K562 (cell line): ENCODE measurements around the gene MOGAT2. TPM values are rescaled to one million over a fixed set of nuclear protein-coding genes. Genes with fewer than 3 reads are reported as not detected.
A peak's percentile ranks its signal among the peaks of the same experiment; 100 is the strongest.

Source experiments
- ADNP ChIP-seq: fragments of 200-800 bp; sonication (Bioruptor generic); IDR thresholded peaks from 2 replicates; pipeline ENCODE4 v1.6.1; 2016; ENCODE audit warnings: missing genetic modification characterization, missing compliant biosample characterization
- ATF1 ChIP-seq, 2 experiments: fragments of 450-650 bp in 1 of 2; IDR thresholded peaks; 2 replicates each; pipeline ENCODE4 v1.6.1; 2016; ENCODE audit warnings: missing compliant biosample characterization in 1 of 2, missing genetic modification characterization in 1 of 2
- BRD9 ChIP-seq: fragments of 450-650 bp; IDR thresholded peaks from 2 replicates; pipeline ENCODE4 v1.6.1; 2018; ENCODE audit warnings: low read depth; ENCODE audit not compliant: partially characterized antibody
- CBFA2T3 ChIP-seq: fragments of 450-650 bp; IDR thresholded peaks from 2 replicates; pipeline ENCODE4 v1.6.1; 2017
- KDM2B ChIP-seq: fragments of 250-450 bp; sonication (Bioruptor Pico); IDR thresholded peaks from 2 replicates; pipeline ENCODE4 v1.8.0; 2021; ENCODE audit warnings: mild to moderate bottlenecking, moderate library complexity
- MAZ ChIP-seq, 2 experiments: fragments of 450-650 bp in 1 of 2; sonication (generic) in 1 of 2; formaldehyde crosslinking; IDR thresholded peaks in 1 of 2; conservative IDR thresholded peaks in 1 of 2; 2 replicates each; pipeline versions ENCODE4 v1.4.0 to v1.5.0; 2020; ENCODE audit warnings: mild to moderate bottlenecking in 1 of 2, missing genetic modification reagents in 1 of 2
- PHTF2 ChIP-seq: fragments of 250-450 bp; sonication (Bioruptor Pico); IDR thresholded peaks from 2 replicates; pipeline ENCODE4 v1.5.0; 2021; ENCODE audit warnings: mild to moderate bottlenecking
- RAD51 ChIP-seq: fragments of 450-650 bp; IDR thresholded peaks from 2 replicates; pipeline ENCODE4 v1.7.1; 2016; ENCODE audit warnings: low read depth, mild to moderate bottlenecking, borderline replicate concordance
- SREBF1 ChIP-seq: fragments of 150-350 bp; IDR thresholded peaks from 2 replicates; pipeline ENCODE4 v1.6.1; 2014; ENCODE audit warnings: antibody characterized with exemption, low read depth, low read length, borderline replicate concordance
- polyA plus RNA-seq, 8 experiments: library from polyadenylated mRNA; depleted of rRNA in 4 of 8; stranded (reverse) in 5 of 8; unstranded in 3 of 8; fragments of >200 nt; fragmentation: Nextera tagmentation in 2 of 8; fragmentation: Illumina TruSeq in 1 of 8; extraction: Ambion mirVana in 2 of 8; extraction: Trizol in 1 of 8; gene quantifications; 2 replicates each; pipeline versions ENCODE4 v1.2.1 to v1.2.3, GENCODE V29; 2011 to 2014; ENCODE audit warnings: inconsistent platforms in 1 of 8, missing spikeins in 1 of 8
- total RNA-seq, 7 experiments: library from RNA; depleted of rRNA in 6 of 7; stranded (reverse); fragments of >200 nt in 6 of 7; fragmentation: Illumina TruSeq in 2 of 7; extraction: Trizol in 2 of 7; gene quantifications; 2 replicates each; pipeline versions ENCODE4 v1.2.1 to v1.2.3, GENCODE V29; 2011 to 2021; ENCODE audit warnings: low replicate concordance in 1 of 7
- TF ChIP-seq, protein P1 (sequence below), 2 experiments: fragments of 450-650 bp; formaldehyde crosslinking in 1 of 2; IDR thresholded peaks; 2 replicates each; pipeline versions ENCODE4 v1.4.0 to v1.6.1; 2014 to 2020; ENCODE audit warnings: mild to moderate bottlenecking in 2 of 2, borderline replicate concordance in 1 of 2, low read depth in 1 of 2
- TF ChIP-seq, protein P2 (sequence below): sonication (generic); formaldehyde crosslinking; IDR thresholded peaks from 2 replicates; pipeline ENCODE4 v1.9.0; 2022; ENCODE audit warnings: mild to moderate bottlenecking, missing genetic modification reagents
- TF ChIP-seq, protein P3 (sequence below), 2 experiments: IDR thresholded peaks; 2 replicates each; pipeline ENCODE4 v1.6.1; 2011; ENCODE audit warnings: borderline replicate concordance in 1 of 2, control low read depth in 1 of 2, low read depth in 1 of 2, low read length in 1 of 2, mild to moderate bottlenecking in 1 of 2, mixed read lengths in 1 of 2, moderate library complexity in 1 of 2; ENCODE audit not compliant: insufficient read depth in 1 of 2, insufficient read length in 1 of 2, poor library complexity in 1 of 2, severe bottlenecking in 1 of 2; ENCODE audit errors: extremely low read depth in 1 of 2
- TF ChIP-seq, protein P4 (sequence below), 2 experiments: fragments of 200-800 bp in 1 of 2; sonication (Bioruptor generic) in 1 of 2; sonication (generic) in 1 of 2; formaldehyde crosslinking in 1 of 2; IDR thresholded peaks in 1 of 2; conservative IDR thresholded peaks in 1 of 2; 2 replicates each; pipeline versions ENCODE4 v1.5.0 to v1.6.1; 2016 to 2020; ENCODE audit warnings: missing compliant biosample characterization in 1 of 2, missing genetic modification characterization in 1 of 2, missing genetic modification reagents in 1 of 2

MOGAT2 gene
- total and polyA plus RNA-seq, 9 of the 15 experiments (the other 6 are each of a cell fraction or from before 2014, with no cell fraction given), result 0.09 TPM; not detected in 7

DNA sequence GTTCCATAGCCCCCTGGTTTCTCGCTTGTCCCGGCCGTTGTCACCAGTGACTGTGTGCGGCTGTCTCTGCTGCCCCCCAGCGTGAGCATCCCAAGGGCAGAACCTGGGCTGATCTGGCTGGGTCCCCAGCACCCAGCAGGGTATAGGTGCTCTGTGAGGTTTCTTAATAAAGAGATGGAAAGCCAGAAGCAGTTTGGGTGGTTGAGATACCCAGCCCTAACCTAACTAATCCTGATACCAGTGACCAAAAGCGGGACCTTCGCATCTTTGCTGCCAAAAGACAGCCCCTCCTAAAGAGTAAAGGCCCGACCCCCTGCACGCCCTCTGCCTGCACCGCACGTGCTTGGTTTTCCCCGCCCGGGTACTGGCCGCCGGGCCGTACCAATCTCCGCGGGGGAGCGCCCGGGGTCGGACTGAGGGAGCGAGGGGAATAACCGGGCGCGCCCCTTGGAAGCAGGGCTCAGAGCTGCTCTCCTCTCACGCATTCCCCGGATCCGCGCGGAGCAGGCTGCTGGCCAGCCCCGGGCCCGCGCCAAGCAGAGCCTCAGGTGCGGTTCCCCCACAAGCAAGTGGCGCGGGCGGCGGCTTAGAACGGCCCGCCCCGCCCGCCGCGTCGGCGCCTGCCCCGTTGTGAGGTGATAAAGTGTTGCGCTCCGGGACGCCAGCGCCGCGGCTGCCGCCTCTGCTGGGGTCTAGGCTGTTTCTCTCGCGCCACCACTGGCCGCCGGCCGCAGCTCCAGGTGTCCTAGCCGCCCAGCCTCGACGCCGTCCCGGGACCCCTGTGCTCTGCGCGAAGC is 50.7 kb downstream of the MOGAT2 start, which contains the start of gene DGAT2 (continued):
- peak; percentile 87 to 92 for TF ChIP-seq MAZ (CRISPR knock-in tag; conservative IDR thresholded peaks at IDR 0.05 in 1 of 2, IDR thresholded peaks at IDR 0.05 in 1 of 2)
- TF ChIP-seq, protein P1, sequence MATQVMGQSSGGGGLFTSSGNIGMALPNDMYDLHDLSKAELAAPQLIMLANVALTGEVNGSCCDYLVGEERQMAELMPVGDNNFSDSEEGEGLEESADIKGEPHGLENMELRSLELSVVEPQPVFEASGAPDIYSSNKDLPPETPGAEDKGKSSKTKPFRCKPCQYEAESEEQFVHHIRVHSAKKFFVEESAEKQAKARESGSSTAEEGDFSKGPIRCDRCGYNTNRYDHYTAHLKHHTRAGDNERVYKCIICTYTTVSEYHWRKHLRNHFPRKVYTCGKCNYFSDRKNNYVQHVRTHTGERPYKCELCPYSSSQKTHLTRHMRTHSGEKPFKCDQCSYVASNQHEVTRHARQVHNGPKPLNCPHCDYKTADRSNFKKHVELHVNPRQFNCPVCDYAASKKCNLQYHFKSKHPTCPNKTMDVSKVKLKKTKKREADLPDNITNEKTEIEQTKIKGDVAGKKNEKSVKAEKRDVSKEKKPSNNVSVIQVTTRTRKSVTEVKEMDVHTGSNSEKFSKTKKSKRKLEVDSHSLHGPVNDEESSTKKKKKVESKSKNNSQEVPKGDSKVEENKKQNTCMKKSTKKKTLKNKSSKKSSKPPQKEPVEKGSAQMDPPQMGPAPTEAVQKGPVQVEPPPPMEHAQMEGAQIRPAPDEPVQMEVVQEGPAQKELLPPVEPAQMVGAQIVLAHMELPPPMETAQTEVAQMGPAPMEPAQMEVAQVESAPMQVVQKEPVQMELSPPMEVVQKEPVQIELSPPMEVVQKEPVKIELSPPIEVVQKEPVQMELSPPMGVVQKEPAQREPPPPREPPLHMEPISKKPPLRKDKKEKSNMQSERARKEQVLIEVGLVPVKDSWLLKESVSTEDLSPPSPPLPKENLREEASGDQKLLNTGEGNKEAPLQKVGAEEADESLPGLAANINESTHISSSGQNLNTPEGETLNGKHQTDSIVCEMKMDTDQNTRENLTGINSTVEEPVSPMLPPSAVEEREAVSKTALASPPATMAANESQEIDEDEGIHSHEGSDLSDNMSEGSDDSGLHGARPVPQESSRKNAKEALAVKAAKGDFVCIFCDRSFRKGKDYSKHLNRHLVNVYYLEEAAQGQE (IDR thresholded peaks at IDR 0.05; ENCODE audit: borderline replicate concordance), result peak; percentile 61; the same call in 1 of the 2 replicates
- TF ChIP-seq, protein P1 (CRISPR knock-in tag; IDR thresholded peaks at IDR 0.05; ENCODE audit: low read depth), result peak; percentile 64; the same call in 1 of the 2 replicates
- TF ChIP-seq SREBF1, result peak; percentile 63; the same call in 1 of the 2 replicates
- peak; percentile 34 for TF ChIP-seq RAD51
- TF ChIP-seq PHTF2, result no peak
- TF ChIP-seq BRD9, result no peak
- no peak for TF ChIP-seq ATF1 (CRISPR knock-in tag; IDR thresholded peaks at IDR 0.05)
- TF ChIP-seq ATF1 (tag; IDR thresholded peaks at IDR 0.05), result peak; percentile 93
- TF ChIP-seq, protein P2, sequence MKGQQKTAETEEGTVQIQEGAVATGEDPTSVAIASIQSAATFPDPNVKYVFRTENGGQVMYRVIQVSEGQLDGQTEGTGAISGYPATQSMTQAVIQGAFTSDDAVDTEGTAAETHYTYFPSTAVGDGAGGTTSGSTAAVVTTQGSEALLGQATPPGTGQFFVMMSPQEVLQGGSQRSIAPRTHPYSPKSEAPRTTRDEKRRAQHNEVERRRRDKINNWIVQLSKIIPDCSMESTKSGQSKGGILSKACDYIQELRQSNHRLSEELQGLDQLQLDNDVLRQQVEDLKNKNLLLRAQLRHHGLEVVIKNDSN, result peak; percentile 71
- TF ChIP-seq ADNP, result peak; percentile 19; the same call in 1 of the 2 replicates
- peak; percentile 35 for TF ChIP-seq CBFA2T3
- TF ChIP-seq, protein P3, sequence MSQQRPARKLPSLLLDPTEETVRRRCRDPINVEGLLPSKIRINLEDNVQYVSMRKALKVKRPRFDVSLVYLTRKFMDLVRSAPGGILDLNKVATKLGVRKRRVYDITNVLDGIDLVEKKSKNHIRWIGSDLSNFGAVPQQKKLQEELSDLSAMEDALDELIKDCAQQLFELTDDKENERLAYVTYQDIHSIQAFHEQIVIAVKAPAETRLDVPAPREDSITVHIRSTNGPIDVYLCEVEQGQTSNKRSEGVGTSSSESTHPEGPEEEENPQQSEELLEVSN (IDR thresholded peaks at IDR 0.05; ENCODE audit: borderline replicate concordance in 1 of 2, extremely low read depth in 1 of 2, insufficient read depth in 1 of 2, insufficient read length in 1 of 2, low read depth in 1 of 2, low read length in 1 of 2, poor library complexity in 1 of 2, severe bottlenecking in 1 of 2), result peak; percentile 96 to 98
- no peak for TF ChIP-seq KDM2B (CRISPR knock-in tag)
- TF ChIP-seq, protein P4, sequence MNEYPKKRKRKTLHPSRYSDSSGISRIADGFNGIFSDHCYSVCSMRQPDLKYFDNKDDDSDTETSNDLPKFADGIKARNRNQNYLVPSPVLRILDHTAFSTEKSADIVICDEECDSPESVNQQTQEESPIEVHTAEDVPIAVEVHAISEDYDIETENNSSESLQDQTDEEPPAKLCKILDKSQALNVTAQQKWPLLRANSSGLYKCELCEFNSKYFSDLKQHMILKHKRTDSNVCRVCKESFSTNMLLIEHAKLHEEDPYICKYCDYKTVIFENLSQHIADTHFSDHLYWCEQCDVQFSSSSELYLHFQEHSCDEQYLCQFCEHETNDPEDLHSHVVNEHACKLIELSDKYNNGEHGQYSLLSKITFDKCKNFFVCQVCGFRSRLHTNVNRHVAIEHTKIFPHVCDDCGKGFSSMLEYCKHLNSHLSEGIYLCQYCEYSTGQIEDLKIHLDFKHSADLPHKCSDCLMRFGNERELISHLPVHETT (CRISPR knock-in tag; conservative IDR thresholded peaks at IDR 0.05 in 1 of 2, IDR thresholded peaks at IDR 0.05 in 1 of 2), result 0 out of 4 replicates have a peak, but pooled peaks of 1 of the 2 experiments have one; percentile 33
